A549 (cell line): ENCODE measurements around the gene NUFIP1. TPM values are rescaled to one million over a fixed set of nuclear protein-coding genes. Genes with fewer than 3 reads are reported as not detected.
A peak's percentile ranks its signal among the peaks of the same experiment; 100 is the strongest.

ENCODE experiments used
- ATAC-seq, 2 experiments: fragments of 200-7000 bp in 1 of 2; fragments of >200 bp in 1 of 2; cut with Nextera tagmentation in 1 of 2; cut with Tn5 transposase in 1 of 2; 3 replicates each; pipeline versions ENCODE4 v1.8.0 to v1.9.1; 2018 to 2020; ENCODE audit warnings: mild to moderate bottlenecking in 1 of 2, moderate library complexity in 1 of 2
- CTCF ChIA-PET: fragments of 300-600 bp; sonication (Branson Sonifier 250); formaldehyde crosslinking; extraction: SDS; loops from one replicate; lab custom pipeline; 2021; ENCODE audit warnings: antibody characterized with exemption, inconsistent platforms; lab: Yijun Ruan, JAX
- POLR2A ChIA-PET: fragments of 350-600 bp; formaldehyde crosslinking; extraction: SDS; loops from one replicate; lab custom pipeline; 2021; ENCODE audit warnings: antibody characterized with exemption, inconsistent platforms; lab: Yijun Ruan, JAX
- DNase-seq, 2 experiments: peaks; one replicate each; pipeline versions ENCODE4 v3.0.0 to v3.0.0-alpha.2; 2011 to 2016; ENCODE audit warnings: low read depth in 1 of 2, low spot score in 1 of 2
- FAIRE-seq: peaks from 2 replicates; lab custom pipeline; 2011; peaks lifted over from hg19 to GRCh38; lab: Jason Lieb, UNC
- H3K27ac ChIP-seq, 2 experiments: fragments of >200 bp; sonication (Bioruptor Twin); formaldehyde crosslinking; 3 replicates each; pipeline ENCODE4 v1.5.1; 2016 to 2017
- H3K4me1 ChIP-seq: fragments of >200 bp; sonication (Bioruptor Twin); formaldehyde crosslinking; 3 replicates; pipeline ENCODE4 v1.6.1; 2016
- H3K4me2 ChIP-seq: fragments of >200 bp; sonication (Bioruptor Twin); formaldehyde crosslinking; 3 replicates; pipeline ENCODE4 v1.6.1; 2016
- H3K4me3 ChIP-seq: fragments of >200 bp; sonication (Bioruptor Twin); formaldehyde crosslinking; 3 replicates; pipeline ENCODE4 v1.5.1; 2016
- H3K9me3 ChIP-seq: fragments of >200 bp; sonication (Bioruptor Twin); formaldehyde crosslinking; 3 replicates; pipeline ENCODE4 v1.6.1; 2016
- BHLHE40 ChIP-seq: IDR thresholded peaks from 2 replicates; pipeline ENCODE4 v1.6.1; 2012; ENCODE audit warnings: low read depth, low read length, inconsistent platforms
- CBX8 ChIP-seq: fragments of 200-600 bp; sonication (generic); IDR thresholded peaks from 2 replicates; pipeline ENCODE4 v1.6.1; 2016
- CHD2 ChIP-seq: fragments of 150-350 bp; IDR thresholded peaks from 2 replicates; pipeline ENCODE4 v1.6.1; 2014; ENCODE audit warnings: low read length; ENCODE audit not compliant: partially characterized antibody
- E2F6 ChIP-seq: IDR thresholded peaks from 2 replicates; pipeline ENCODE4 v1.6.1; 2012; ENCODE audit warnings: low read depth, borderline replicate concordance
- EHMT2 ChIP-seq: fragments of 200-600 bp; sonication (generic); IDR thresholded peaks from 2 replicates; pipeline ENCODE4 v1.6.1; 2016; ENCODE audit warnings: antibody characterized with exemption, low read depth, mild to moderate bottlenecking, moderate library complexity
- EP300 ChIP-seq, 2 experiments: fragments of >200 bp; sonication (Bioruptor Twin); formaldehyde crosslinking; IDR thresholded peaks; 2 replicates in 1 of 2; 3 replicates in 1 of 2; pipeline ENCODE4 v1.6.1; 2016 to 2017
- ESRRA ChIP-seq: fragments of 150-350 bp; IDR thresholded peaks from 2 replicates; pipeline ENCODE4 v1.6.1; 2014; ENCODE audit warnings: mild to moderate bottlenecking, low read length, borderline replicate concordance
- FOSL2 ChIP-seq, 2 experiments: fragments of 450-650 bp in 1 of 2; fragments of >200 bp in 1 of 2; sonication (Bioruptor Twin) in 1 of 2; formaldehyde crosslinking; IDR thresholded peaks; 2 replicates each; pipeline versions ENCODE4 v1.5.0 to v1.6.1; 2016 to 2020; ENCODE audit warnings: mild to moderate bottlenecking in 1 of 2, moderate library complexity in 1 of 2
- FOXS1 ChIP-seq: fragments of 250-450 bp; sonication (Bioruptor Pico); IDR thresholded peaks from 2 replicates; pipeline ENCODE4 v1.5.0; 2020; ENCODE audit warnings: mild to moderate bottlenecking, moderate library complexity
- HDAC2 ChIP-seq: fragments of 200-600 bp; sonication (generic); IDR thresholded peaks from 2 replicates; pipeline ENCODE4 v1.6.1; 2016
- HMGXB4 ChIP-seq: fragments of 250-450 bp; sonication (Bioruptor Pico); IDR thresholded peaks from 2 replicates; pipeline ENCODE4 v1.5.0; 2021; ENCODE audit warnings: mild to moderate bottlenecking, moderate library complexity, borderline replicate concordance
- HOXA7 ChIP-seq: fragments of 250-450 bp; sonication (Bioruptor Pico); IDR thresholded peaks from 2 replicates; pipeline ENCODE4 v1.5.0; 2020; ENCODE audit warnings: mild to moderate bottlenecking, moderate library complexity
- HOXB5 ChIP-seq: fragments of 250-450 bp; sonication (Bioruptor Pico); IDR thresholded peaks from 2 replicates; pipeline ENCODE4 v1.5.0; 2020; ENCODE audit warnings: mild to moderate bottlenecking, moderate library complexity
- KDM5A ChIP-seq: fragments of 200-600 bp; sonication (generic); IDR thresholded peaks from 2 replicates; pipeline ENCODE4 v1.6.1; 2016; ENCODE audit warnings: antibody characterized with exemption, mild to moderate bottlenecking
- MAFK ChIP-seq: fragments of 450-650 bp; IDR thresholded peaks from 2 replicates; pipeline ENCODE4 v1.6.1; 2014; ENCODE audit not compliant: partially characterized antibody
- MAX ChIP-seq: IDR thresholded peaks from 2 replicates; pipeline ENCODE4 v1.6.1; 2012
- MAZ ChIP-seq: fragments of 150-350 bp; IDR thresholded peaks from 2 replicates; pipeline ENCODE4 v1.6.1; 2014; ENCODE audit warnings: antibody characterized with exemption, low read depth, low read length, borderline replicate concordance
- NFE2L2 ChIP-seq: fragments of 150-350 bp; conservative IDR thresholded peaks from 2 replicates; pipeline ENCODE4 v1.6.1; 2014; ENCODE audit warnings: low read length
- PBX3 ChIP-seq: IDR thresholded peaks from 2 replicates; pipeline ENCODE4 v1.6.1; 2012
- PHF8 ChIP-seq: fragments of 200-600 bp; sonication (generic); IDR thresholded peaks from 2 replicates; pipeline ENCODE4 v1.6.1; 2016; ENCODE audit warnings: low read depth, mild to moderate bottlenecking, antibody characterized with exemption, moderate library complexity, borderline replicate concordance
- POLR2A ChIP-seq: IDR thresholded peaks from 2 replicates; pipeline ENCODE4 v1.6.1; 2012; ENCODE audit warnings: mild to moderate bottlenecking, low read length
- POLR2AphosphoS2 ChIP-seq: conservative IDR thresholded peaks from 2 replicates; pipeline ENCODE4 v1.6.1; 2012; ENCODE audit warnings: low read length, improper control_type of control experiment, inconsistent platforms
- RAD21 ChIP-seq, 2 experiments: fragments of >200 bp in 1 of 2; sonication (Bioruptor Twin) in 1 of 2; formaldehyde crosslinking in 1 of 2; IDR thresholded peaks in 1 of 2; conservative IDR thresholded peaks in 1 of 2; 2 replicates in 1 of 2; 3 replicates in 1 of 2; pipeline ENCODE4 v1.6.1; 2012 to 2018; ENCODE audit warnings: inconsistent platforms in 1 of 2
- RCOR1 ChIP-seq: fragments of 150-350 bp; IDR thresholded peaks from 2 replicates; pipeline ENCODE4 v1.6.1; 2014; ENCODE audit warnings: antibody characterized with exemption, low read length, low read depth
- SMC3 ChIP-seq: fragments of >200 bp; sonication (Bioruptor Twin); formaldehyde crosslinking; IDR thresholded peaks from 3 replicates; pipeline ENCODE4 v1.6.1; 2018; ENCODE audit warnings: inconsistent platforms
- TP53 ChIP-seq: fragments of 250-450 bp; sonication (Bioruptor Pico); IDR thresholded peaks from 2 replicates; pipeline ENCODE4 v1.5.0; 2021; ENCODE audit warnings: mild to moderate bottlenecking, moderate library complexity
- ZNF302 ChIP-seq: fragments of 250-450 bp; sonication (Bioruptor Pico); IDR thresholded peaks from 2 replicates; pipeline ENCODE4 v1.9.0; 2021; ENCODE audit warnings: inconsistent platforms, mild to moderate bottlenecking, moderate library complexity
- ZSCAN20 ChIP-seq: fragments of 250-450 bp; sonication (Bioruptor Pico); IDR thresholded peaks from 2 replicates; pipeline ENCODE4 v1.8.0; 2022; ENCODE audit warnings: mild to moderate bottlenecking, moderate library complexity
- WGBS: methylation state at CpG from one replicate; pipeline ENCODE4 v1.1.6; 2017; ENCODE audit errors: missing lambda C conversion rate; 5-methylcytosine and 5-hydroxymethylcytosine counted together
- polyA plus RNA-seq, 4 experiments: library from polyadenylated mRNA; depleted of rRNA in 3 of 4; stranded (reverse); fragments of >200 nt; fragmentation: RNase III in 1 of 4; extraction: RNeasy Plus Mini Kit Qiagen cat#74134 plus additional on column Dnase treatment in 1 of 4; gene quantifications; 2 replicates in 3 of 4; 3 replicates in 1 of 4; pipeline ENCODE4 v1.2.3, GENCODE V29; 2011 to 2017
- TF ChIP-seq, protein P1 (sequence below): fragments of 450-650 bp; IDR thresholded peaks from 2 replicates; pipeline ENCODE4 v1.6.1; 2014; ENCODE audit warnings: antibody characterized with exemption

NUFIP1 gene
- polyA plus RNA-seq, 2 of the 4 experiments (the other 2 are of a cell fraction) = 3.7 to 6.3 TPM

GRCh38 chr13:44978328-44978727, 10.9 kb downstream of the NUFIP1 start:
- CTCF ChIA-PET = no interaction called here
- H3K4me3 ChIP-seq = no peak overlapping the region
- no peak for TF ChIP-seq CBX8
- TF ChIP-seq BHLHE40 = no peak
- TF ChIP-seq ZSCAN20 (CRISPR knock-in tag) = no peak
- no peak for TF ChIP-seq EHMT2
- no peak for TF ChIP-seq TP53 (CRISPR knock-in tag)
- TF ChIP-seq NFE2L2 = no peak
- no peak for TF ChIP-seq E2F6
- TF ChIP-seq HMGXB4 (CRISPR knock-in tag) = no peak
- TF ChIP-seq HOXA7 (CRISPR knock-in tag) = no peak
- TF ChIP-seq RAD21 (conservative IDR thresholded peaks at IDR 0.05 in 1 of 2, IDR thresholded peaks at IDR 0.05 in 1 of 2) = no peak
- TF ChIP-seq, all 56 proteins: peak for 0
- H3K9me3 ChIP-seq = no peaks in the 10 kb centered on the region
- peaks cover under 1% of the 10 kb centered on the region; the same call in 1 of the 3 replicates for H3K4me1 ChIP-seq
- WGBS = 85% methylated on average over 1 of the region's 1 CpG
- POLR2A ChIA-PET = no interaction called here
- DNase-seq (peak in 1 of 2 experiments; percentile 8), FAIRE-seq (no peak), ATAC-seq (peak; percentile 62 to 63; a peak in 4 of 6 replicates)
- H3K4me2 ChIP-seq = no peak overlapping the region
- H3K27ac ChIP-seq = no peak overlapping the region

DNA sequence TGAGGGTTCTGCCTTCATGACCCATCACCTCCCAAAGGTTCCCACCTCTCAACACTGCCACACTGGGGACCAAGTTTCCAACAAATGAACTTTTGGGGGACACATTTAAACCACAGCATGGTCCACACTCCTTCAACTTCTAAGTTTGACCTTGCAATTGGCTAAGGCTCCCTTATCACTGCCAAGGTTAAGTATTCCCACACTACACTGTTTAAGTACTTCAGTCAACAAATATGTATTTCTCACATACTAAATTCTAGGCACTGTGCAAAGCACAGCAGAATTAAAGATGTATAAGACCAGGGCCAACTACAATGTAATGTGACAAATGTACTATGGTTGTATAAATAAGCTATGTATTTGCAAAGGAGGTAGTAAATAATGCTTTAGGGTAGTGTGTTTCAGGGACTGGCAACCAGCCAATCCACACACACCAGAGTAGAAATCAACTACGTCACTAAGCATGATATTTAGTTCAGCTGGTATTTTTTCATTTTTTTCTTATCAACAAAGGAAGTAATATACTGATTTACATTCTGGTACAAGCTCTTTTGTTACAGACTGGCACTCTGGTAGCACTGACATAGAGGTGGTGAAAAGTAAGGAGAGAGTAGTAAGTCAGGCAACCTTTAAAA, 12.2 kb downstream of the NUFIP1 start:
- H3K9me3 ChIP-seq = no peaks in the 10 kb centered on the region
- TF ChIP-seq KDM5A (no peak), MAFK (no peak), SMC3 (no peak), ZSCAN20 (CRISPR knock-in tag) (no peak), EP300 (IDR thresholded peaks at IDR 0.05) (no peak), FOSL2 (IDR thresholded peaks at IDR 0.05) (no peak), FOSL2 (CRISPR knock-in tag; IDR thresholded peaks at IDR 0.05) (no peak), ZNF302 (no peak), PBX3 (no peak), CHD2 (no peak), TP53 (CRISPR knock-in tag) (no peak), HDAC2 (no peak)
- ATAC-seq = no peak
- no peak for FAIRE-seq
- 90% methylated on average over 1 of the region's 1 CpG for WGBS
- POLR2A ChIA-PET = no interaction called here
- CTCF ChIA-PET = interaction anchor here (0.7 kb wide), 1 partner anchor 11 kb away, joined by 3 read pairs; no protein-coding TSS in a partner anchor
- H3K27ac ChIP-seq = no peak overlapping the region
- no peak overlapping the region for H3K4me2 ChIP-seq
- no peak overlapping the region for H3K4me3 ChIP-seq
- DNase-seq = no peak
- peaks cover 8% of the 10 kb centered on the region for H3K4me1 ChIP-seq

GRCh38 chr13:44976196-44976595, 13.1 kb downstream of the NUFIP1 start:
- peaks cover 8% of the 10 kb centered on the region for H3K4me1 ChIP-seq
- no peak for FAIRE-seq
- no peak overlapping the region for H3K4me3 ChIP-seq
- H3K4me2 ChIP-seq = no peak overlapping the region
- no peak for DNase-seq
- H3K9me3 ChIP-seq = no peaks in the 10 kb centered on the region
- 86% methylated on average over 3 of the region's 3 CpGs for WGBS
- ChIA-PET POLR2A (interaction anchor here (0.6 kb wide), 1 partner anchor 493 kb away, joined by 3 read pairs; no protein-coding TSS in a partner anchor), CTCF (no interaction called here)
- no peak for ATAC-seq
- H3K27ac ChIP-seq = no peak overlapping the region
- TF ChIP-seq HOXB5 (CRISPR knock-in tag) = no peak
- no peak for TF ChIP-seq ESRRA
- TF ChIP-seq, protein P1, sequence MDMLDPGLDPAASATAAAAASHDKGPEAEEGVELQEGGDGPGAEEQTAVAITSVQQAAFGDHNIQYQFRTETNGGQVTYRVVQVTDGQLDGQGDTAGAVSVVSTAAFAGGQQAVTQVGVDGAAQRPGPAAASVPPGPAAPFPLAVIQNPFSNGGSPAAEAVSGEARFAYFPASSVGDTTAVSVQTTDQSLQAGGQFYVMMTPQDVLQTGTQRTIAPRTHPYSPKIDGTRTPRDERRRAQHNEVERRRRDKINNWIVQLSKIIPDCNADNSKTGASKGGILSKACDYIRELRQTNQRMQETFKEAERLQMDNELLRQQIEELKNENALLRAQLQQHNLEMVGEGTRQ = no peak
- TF ChIP-seq RAD21 (conservative IDR thresholded peaks at IDR 0.05 in 1 of 2, IDR thresholded peaks at IDR 0.05 in 1 of 2) = no peak
- no peak for TF ChIP-seq MAZ
- TF ChIP-seq POLR2A = no peak
- TF ChIP-seq PHF8 = no peak
- TF ChIP-seq CBX8 = no peak
- no peak for TF ChIP-seq FOXS1
- TF ChIP-seq POLR2AphosphoS2 = no peak
- TF ChIP-seq EHMT2 = no peak
- TF ChIP-seq CHD2 = no peak
- no peak for TF ChIP-seq MAFK
- no peak for TF ChIP-seq HOXA7 (CRISPR knock-in tag)
- TF ChIP-seq E2F6 = no peak
- TF ChIP-seq MAX = no peak
- no peak for TF ChIP-seq RCOR1
